ENCODE results near the gene SLC2A13. TPM values are rescaled to one million over a fixed set of nuclear protein-coding genes. Genes with fewer than 3 reads are reported as not detected.

The SLC2A13 gene
- total RNA-seq, 1 experiment from 2014 or later: 7.0 TPM

- Histone ChIP-seq H3K27ac (ENCODE audit: insufficient read length, low read depth, low read length) (no peak overlapping the region), H2AK5ac (ENCODE audit: insufficient read length, low read length) (no peak overlapping the region), H3K23me2 (ENCODE audit: insufficient read length, low read depth, low read length, poor library complexity, severe bottlenecking) (no peaks in the 10 kb centered on the region), H3K9ac (ENCODE audit: extremely low read depth, insufficient read length, low read length) (no peak overlapping the region), H2BK20ac (ENCODE audit: low read depth, low read length, poor library complexity, severe bottlenecking) (no peak overlapping the region), H4K91ac (ENCODE audit: insufficient read length, low read depth, low read length) (no peak overlapping the region), H2BK5ac (ENCODE audit: insufficient read length, low read length) (no peak overlapping the region), H3T11ph (ENCODE audit: low read length) (no peak overlapping the region), H4K5ac (ENCODE audit: insufficient read length, low read depth, low read length) (no peak overlapping the region), H3K18ac (ENCODE audit: insufficient read length, low read depth, low read length) (no peak overlapping the region), H2BK12ac (ENCODE audit: insufficient read length, low read depth, low read length) (no peak overlapping the region), H2BK15ac (ENCODE audit: low read depth, low read length) (no peak overlapping the region), H3K4me2 (ENCODE audit: insufficient read depth, insufficient read length, low read length) (no peak overlapping the region), H3K23ac (ENCODE audit: insufficient read length, low read depth, low read length) (no peak overlapping the region), H3K79me1 (ENCODE audit: insufficient read depth, low read depth, low read length, poor library complexity, severe bottlenecking) (no peaks in the 10 kb centered on the region), H3K79me2 (ENCODE audit: insufficient read depth, low read length) (no peaks in the 10 kb centered on the region), H3K14ac (ENCODE audit: insufficient read depth, low read length) (no peak overlapping the region), H3K9me3 (ENCODE audit: control insufficient read depth, low read depth, low read length) (no peaks in the 10 kb centered on the region), H2BK120ac (ENCODE audit: low read depth, low read length, poor library complexity, severe bottlenecking) (no peak overlapping the region), H3K56ac (ENCODE audit: insufficient read length, low read depth, low read length) (no peak overlapping the region), H3K4ac (ENCODE audit: low read depth, low read length) (no peak overlapping the region), H3K27me3 (ENCODE audit: insufficient read depth, low read length) (no peaks in the 10 kb centered on the region), H2AFZ (ENCODE audit: low read length) (no peak overlapping the region), H4K8ac (replicated peaks; ENCODE audit: insufficient read length, low read depth, low read length) (no peak overlapping the region), H3K4me1 (ENCODE audit: insufficient read depth, low read length) (no peaks in the 10 kb centered on the region; the same call in 1 of the 2 replicates), H4K20me1 (ENCODE audit: control insufficient read depth, insufficient read depth, insufficient read length) (no peaks in the 10 kb centered on the region)
- Mint-ChIP-seq H3K36me3 (ENCODE audit: insufficient read depth in 1 of 3, low read depth in 3 of 3) (no peaks in the 10 kb centered on the region), H3K4me1 (peaks cover 8 to 11% of the 10 kb centered on the region in 2 experiments), H3K4me3 (no peak overlapping the region), H3K27ac (no peak overlapping the region), H3K27me3 (ENCODE audit: low read depth) (no peaks in the 10 kb centered on the region), H3K9me3 (no peaks in the 10 kb centered on the region)
- TF ChIP-seq, protein P1, sequence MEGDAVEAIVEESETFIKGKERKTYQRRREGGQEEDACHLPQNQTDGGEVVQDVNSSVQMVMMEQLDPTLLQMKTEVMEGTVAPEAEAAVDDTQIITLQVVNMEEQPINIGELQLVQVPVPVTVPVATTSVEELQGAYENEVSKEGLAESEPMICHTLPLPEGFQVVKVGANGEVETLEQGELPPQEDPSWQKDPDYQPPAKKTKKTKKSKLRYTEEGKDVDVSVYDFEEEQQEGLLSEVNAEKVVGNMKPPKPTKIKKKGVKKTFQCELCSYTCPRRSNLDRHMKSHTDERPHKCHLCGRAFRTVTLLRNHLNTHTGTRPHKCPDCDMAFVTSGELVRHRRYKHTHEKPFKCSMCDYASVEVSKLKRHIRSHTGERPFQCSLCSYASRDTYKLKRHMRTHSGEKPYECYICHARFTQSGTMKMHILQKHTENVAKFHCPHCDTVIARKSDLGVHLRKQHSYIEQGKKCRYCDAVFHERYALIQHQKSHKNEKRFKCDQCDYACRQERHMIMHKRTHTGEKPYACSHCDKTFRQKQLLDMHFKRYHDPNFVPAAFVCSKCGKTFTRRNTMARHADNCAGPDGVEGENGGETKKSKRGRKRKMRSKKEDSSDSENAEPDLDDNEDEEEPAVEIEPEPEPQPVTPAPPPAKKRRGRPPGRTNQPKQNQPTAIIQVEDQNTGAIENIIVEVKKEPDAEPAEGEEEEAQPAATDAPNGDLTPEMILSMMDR (conservative IDR thresholded peaks at IDR 0.05): no peak
- no CpG with 5 or more reads among the region's 7 CpGs for WGBS (ENCODE audit: extremely low coverage, insufficient read length, low lambda C conversion rate)
- DNase-seq: no peak
These were observed 193.5 kb downstream of the SLC2A13 start for GRCh38 chr12:39912211-39912980.
